Panc1 (cell line): ENCODE data around the gene RAB11FIP2. TPM values are rescaled to one million over a fixed set of nuclear protein-coding genes. Genes with fewer than 3 reads are reported as not detected.

ENCODE experiments used
- ATAC-seq: fragments of 200-7000 bp; cut with Tn5 transposase; 2 replicates; pipeline ENCODE4 v1.9.1; 2020; ENCODE audit warnings: mild to moderate bottlenecking, moderate library complexity
- Bru-seq: library from RNA; stranded (reverse); fragments of 400-500 nt; gene quantifications from one replicate; lab custom pipeline; 2021; lab: Mats Ljungman, UMichigan
- BruChase-seq, 2 experiments: library from RNA; stranded (reverse); fragments of 400-500 nt; gene quantifications; one replicate each; lab custom pipeline; 2021; lab: Mats Ljungman, UMichigan
- BruUV-seq: library from RNA; stranded (reverse); fragments of 400-500 nt; replicated peaks from 2 replicates; lab custom pipeline; 2021; lab: Mats Ljungman, UMichigan
- CTCF ChIA-PET: fragments of 300-600 bp; sonication (Branson Sonifier 250); formaldehyde crosslinking; loops from one replicate; lab custom pipeline; 2022; ENCODE audit warnings: antibody characterized with exemption; lab: Charles Lee
- POLR2A ChIA-PET: fragments of 300-600 bp; sonication (Branson Sonifier 250); formaldehyde crosslinking; loops from one replicate; lab custom pipeline; 2022; ENCODE audit warnings: antibody characterized with exemption; lab: Charles Lee
- DNase-seq: peaks from one replicate; pipeline ENCODE4 v3.0.0-alpha.2; 2010; ENCODE audit warnings: low read depth, low spot score
- H3K27ac ChIP-seq: 2 replicates; pipeline ENCODE4 v1.5.1; 2011; ENCODE audit warnings: mild to moderate bottlenecking, low read length, inconsistent platforms
- H3K27me3 ChIP-seq: fragments of 200-500 bp; sonication (Bioruptor generic); 2 replicates; pipeline ENCODE4 v1.6.0; 2014; ENCODE audit warnings: low read length, inconsistent platforms; ENCODE audit not compliant: control insufficient read depth, insufficient read depth
- H3K36me3 ChIP-seq: fragments of 200-500 bp; sonication (Bioruptor generic); 2 replicates; pipeline ENCODE4 v1.5.1; 2014; ENCODE audit warnings: inconsistent platforms, mild to moderate bottlenecking, low read length, moderate library complexity; ENCODE audit not compliant: control insufficient read depth, insufficient read depth
- H3K4me1 ChIP-seq: 2 replicates; pipeline ENCODE4 v1.5.1; 2011; ENCODE audit warnings: inconsistent platforms, mild to moderate bottlenecking, low read length, moderate library complexity; ENCODE audit not compliant: control insufficient read depth, insufficient read depth
- H3K4me3 ChIP-seq, 2 experiments: 2 replicates each; pipeline ENCODE4 v1.5.1; 2011 to 2012; ENCODE audit warnings: low read depth in 2 of 2, low read length in 2 of 2, mild to moderate bottlenecking in 2 of 2, inconsistent platforms in 1 of 2, moderate library complexity in 1 of 2
- H3K9me3 ChIP-seq: fragments of 200-500 bp; sonication (Bioruptor generic); 2 replicates; pipeline ENCODE4 v1.5.1; 2014; ENCODE audit warnings: low read depth, mild to moderate bottlenecking, inconsistent platforms, low read length, moderate library complexity; ENCODE audit not compliant: control insufficient read depth, insufficient read depth
- CTCF ChIP-seq: fragments of 450-650 bp; IDR thresholded peaks from 2 replicates; pipeline ENCODE4 v1.5.1; 2017; ENCODE audit warnings: mild to moderate bottlenecking
- POLR2AphosphoS5 ChIP-seq: IDR thresholded peaks from 2 replicates; pipeline ENCODE4 v1.6.1; 2012; ENCODE audit warnings: mild to moderate bottlenecking, low read depth, low read length, moderate library complexity
- REST ChIP-seq, 2 experiments: IDR thresholded peaks; 2 replicates each; pipeline ENCODE4 v1.6.1; 2011 to 2012; ENCODE audit warnings: low read depth in 2 of 2, control low read depth in 1 of 2, low read length in 1 of 2, mild to moderate bottlenecking in 1 of 2, moderate library complexity in 1 of 2; ENCODE audit not compliant: insufficient read depth in 1 of 2
- SIN3A ChIP-seq: IDR thresholded peaks from 2 replicates; pipeline ENCODE4 v1.6.1; 2012; ENCODE audit warnings: low read depth, mild to moderate bottlenecking, low read length, moderate library complexity, borderline replicate concordance; ENCODE audit not compliant: insufficient read depth
- TCF7L2 ChIP-seq: IDR thresholded peaks from 2 replicates; pipeline ENCODE4 v1.6.1; 2011; ENCODE audit warnings: mild to moderate bottlenecking, low read depth, low read length, inconsistent platforms
- in situ Hi-C: cut with HindIII; loops from 2 replicates; pipeline ENCODE4 v1.10.0; 2016; ENCODE audit warnings: low sequenced_read_pairs, low pct_unique_long_range_greater_than_20kb
- intact Hi-C: fragments of 100-400 bp; cut with micrococcal nuclease; formaldehyde crosslinking; loops from one replicate; pipeline ENCODE4 v1.10.0; 2022; ENCODE audit not compliant: unreplicated experiment
- long read RNA-seq: library from polyadenylated mRNA; unstranded; transcript quantifications from one replicate; pipeline ENCODE4 v2.0.0, GENCODE V29; 2021; ENCODE audit not compliant: unreplicated experiment
- polyA plus RNA-seq: library from polyadenylated mRNA; unstranded; fragments of >200 nt; gene quantifications from one replicate; pipeline ENCODE4 v1.2.1, GENCODE V29; 2012; ENCODE audit warnings: missing spikeins; ENCODE audit not compliant: insufficient read length
- total RNA-seq: library from RNA; stranded (reverse); gene quantifications from one replicate; pipeline ENCODE4 v1.2.1, GENCODE V29; 2021; ENCODE audit not compliant: unreplicated experiment

The RAB11FIP2 gene
- total RNA-seq, result 18.1 TPM
- 6.1 TPM for polyA plus RNA-seq
- Bru-seq, nascent RNA, result percentile 88 among the genes with signal in this experiment
- percentile 93 among the genes with signal in this experiment for BruChase-seq, experiment 1, labeled RNA remaining after a 2-hour chase
- percentile 87 among the genes with signal in this experiment for BruChase-seq, experiment 2, labeled RNA remaining after a 6-hour chase
- long read RNA-seq, full-length matches to known transcripts, result 11 of 52 reads
- long read RNA-seq, partial matches to known transcripts, result 38 of 52 reads
- long read RNA-seq, other reads (novel, unspliced or antisense), result 3 of 52 reads

- intact Hi-C loops (loop anchor here (10.0 kb wide), 2 partner anchors 198 to 512 kb away; no protein-coding TSS in a partner anchor), in situ Hi-C loops (no loop called here)
- ChIA-PET CTCF (interaction anchor here (0.6 kb wide), 1 partner anchor 453 kb away, joined by 6 read pairs; no protein-coding TSS in a partner anchor), POLR2A (interaction anchor here (0.6 kb wide), 1 partner anchor 85 kb away, joined by 5 read pairs; no protein-coding TSS in a partner anchor)
- Histone ChIP-seq H3K4me3 (peak within 1 kb of the TSS; percentile 84 to 89), H3K27ac (peak within 1 kb of the TSS; percentile 94), H3K4me1 (peaks cover 24% of the 10 kb centered on the region), H3K36me3 (no peaks in the 10 kb centered on the region; the same call in 1 of the 2 replicates), H3K27me3 (no peaks in the 10 kb centered on the region), H3K9me3 (no peaks in the 10 kb centered on the region)
- ATAC-seq, result peak; percentile 96
- peak; percentile 13 for DNase-seq
- peak; percentile 94 for TF ChIP-seq SIN3A
- TF ChIP-seq TCF7L2, result no peak
- TF ChIP-seq CTCF, result peak; percentile 40
- TF ChIP-seq POLR2AphosphoS5, result peak; percentile 51
- 0 out of 4 replicates have a peak, but pooled peaks of 1 of the 2 experiments have one; percentile 36 for TF ChIP-seq REST (IDR thresholded peaks at IDR 0.05; ENCODE audit: insufficient read depth in 1 of 2, low read depth in 2 of 2, low read length in 1 of 2)
- no TSS peak for BruUV-seq
Observed at GRCh38 chr10:118046395-118047156, at the start of gene RAB11FIP2. RAB11FIP2 (minus strand) TSS chr10:118046941; CDS start chr10:118046163, 778 bp downstream.

- BruUV-seq, result no TSS peak
- no peak for TF ChIP-seq POLR2AphosphoS5
- TF ChIP-seq TCF7L2, result no peak
- TF ChIP-seq CTCF, result no peak
- no peak for TF ChIP-seq REST (IDR thresholded peaks at IDR 0.05; ENCODE audit: insufficient read depth in 1 of 2, low read depth in 2 of 2, low read length in 1 of 2)
- intact Hi-C loops, result no loop called here
- in situ Hi-C loops, result no loop called here
- no peak overlapping the region for H3K4me3 ChIP-seq
- H3K9me3 ChIP-seq, result no peaks in the 10 kb centered on the region
- ChIA-PET CTCF (no interaction called here), POLR2A (no interaction called here)
- H3K27me3 ChIP-seq, result no peaks in the 10 kb centered on the region
- no peak overlapping the region for H3K27ac ChIP-seq
- DNase-seq (no peak), ATAC-seq (no peak)
- no peaks in the 10 kb centered on the region for H3K36me3 ChIP-seq
- no peaks in the 10 kb centered on the region for H3K4me1 ChIP-seq
Observed at GRCh38 chr10:118096022-118096421, 49.3 kb upstream of the RAB11FIP2 start.
